GM12878 (cell line): ENCODE measurements around the gene UBR2.

Experiments
- LARP7 ChIP-seq: fragments of 450-650 bp; IDR thresholded peaks from 2 replicates; pipeline ENCODE4 v1.6.1; 2017; ENCODE audit warnings: mild to moderate bottlenecking
- YBX1 ChIP-seq: fragments of 450-650 bp; IDR thresholded peaks from 2 replicates; pipeline ENCODE4 v1.6.1; 2016; ENCODE audit warnings: antibody characterized with exemption
- TF ChIP-seq, protein P1 (sequence below), 3 experiments: IDR thresholded peaks in 2 of 3; conservative IDR thresholded peaks in 1 of 3; 2 replicates each; pipeline ENCODE4 v1.5.1; 2011; ENCODE audit warnings: low read depth in 3 of 3, low read length in 3 of 3, mild to moderate bottlenecking in 3 of 3, control low read depth in 2 of 3, moderate library complexity in 2 of 3, inconsistent platforms in 1 of 3, mixed read lengths in 1 of 3; ENCODE audit not compliant: control insufficient read depth in 2 of 3, insufficient read depth in 1 of 3; ENCODE audit errors: extremely low read depth in 1 of 3

DNA sequence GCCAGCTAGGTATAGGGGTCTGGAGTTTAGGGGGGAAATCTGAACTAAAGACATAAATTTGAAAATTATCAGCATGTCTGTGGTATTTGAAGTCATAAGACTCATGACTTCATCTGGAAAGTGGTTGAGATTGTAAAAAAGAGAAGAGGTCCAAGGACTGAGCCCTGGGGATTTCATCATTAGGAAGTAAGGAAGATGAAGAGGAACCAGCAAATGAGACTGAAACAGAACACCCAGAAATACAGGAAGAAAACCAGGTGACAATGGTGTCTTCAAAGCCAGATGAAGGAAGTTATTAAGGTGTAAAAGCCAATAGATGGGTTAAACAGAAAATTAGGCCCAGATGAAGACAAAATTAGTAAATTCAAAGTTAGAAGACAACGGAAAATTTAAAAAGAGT lies 49.1 kb upstream of the UBR2 start:
- TF ChIP-seq, protein P1, sequence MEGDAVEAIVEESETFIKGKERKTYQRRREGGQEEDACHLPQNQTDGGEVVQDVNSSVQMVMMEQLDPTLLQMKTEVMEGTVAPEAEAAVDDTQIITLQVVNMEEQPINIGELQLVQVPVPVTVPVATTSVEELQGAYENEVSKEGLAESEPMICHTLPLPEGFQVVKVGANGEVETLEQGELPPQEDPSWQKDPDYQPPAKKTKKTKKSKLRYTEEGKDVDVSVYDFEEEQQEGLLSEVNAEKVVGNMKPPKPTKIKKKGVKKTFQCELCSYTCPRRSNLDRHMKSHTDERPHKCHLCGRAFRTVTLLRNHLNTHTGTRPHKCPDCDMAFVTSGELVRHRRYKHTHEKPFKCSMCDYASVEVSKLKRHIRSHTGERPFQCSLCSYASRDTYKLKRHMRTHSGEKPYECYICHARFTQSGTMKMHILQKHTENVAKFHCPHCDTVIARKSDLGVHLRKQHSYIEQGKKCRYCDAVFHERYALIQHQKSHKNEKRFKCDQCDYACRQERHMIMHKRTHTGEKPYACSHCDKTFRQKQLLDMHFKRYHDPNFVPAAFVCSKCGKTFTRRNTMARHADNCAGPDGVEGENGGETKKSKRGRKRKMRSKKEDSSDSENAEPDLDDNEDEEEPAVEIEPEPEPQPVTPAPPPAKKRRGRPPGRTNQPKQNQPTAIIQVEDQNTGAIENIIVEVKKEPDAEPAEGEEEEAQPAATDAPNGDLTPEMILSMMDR (IDR thresholded peaks at IDR 0.05 in 2 of 3, conservative IDR thresholded peaks at IDR 0.05 in 1 of 3; ENCODE audit: control insufficient read depth in 2 of 3, extremely low read depth in 1 of 3, insufficient read depth in 1 of 3, low read depth in 3 of 3, low read length in 3 of 3) = no peak
- no peak for TF ChIP-seq YBX1
- no peak for TF ChIP-seq LARP7
